Fibroblast of pulmonary artery (primary cell): Measurements from ENCODE around the gene LRRC4.

Source experiments
- DNase-seq: peaks from one replicate; pipeline ENCODE4 v3.0.0-alpha.2; 2010; ENCODE audit warnings: low read depth
- H3K4me3 ChIP-seq: replicated peaks from 2 replicates; pipeline ENCODE4 v1.5.1; 2011; ENCODE audit warnings: low read depth, mild to moderate bottlenecking, control low read depth, low read length, moderate library complexity
- CTCF ChIP-seq: IDR thresholded peaks from 2 replicates; pipeline ENCODE4 v1.5.1; 2011; ENCODE audit warnings: mild to moderate bottlenecking, control low read depth, low read length, inconsistent platforms; ENCODE audit errors: missing control alignments

Gene LRRC4

DNA sequence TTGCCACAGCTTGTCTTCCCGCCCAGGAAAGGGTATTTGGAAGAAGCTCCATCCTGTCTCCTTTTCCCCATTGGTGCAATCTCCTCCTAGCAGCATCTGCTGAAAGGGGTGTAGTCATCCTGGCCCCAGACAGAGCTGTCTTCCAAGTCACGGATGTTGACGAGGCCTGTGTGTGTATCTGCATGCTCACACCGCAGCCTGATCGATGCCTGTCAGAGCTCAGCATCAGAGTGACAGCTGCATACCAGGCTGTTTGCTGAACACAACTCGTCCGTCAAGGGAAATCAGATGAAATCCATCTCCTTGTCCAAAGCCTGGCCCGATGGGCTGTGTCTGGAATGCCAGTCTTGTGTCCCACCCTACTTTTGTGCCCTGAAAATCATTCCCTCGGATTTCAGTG is 21.2 kb upstream of the LRRC4 start:
- no peak for DNase-seq
- TF ChIP-seq CTCF, result no peak
- no peak overlapping the region for H3K4me3 ChIP-seq

GRCh38 chr7:128045766-128046165 is 14.5 kb upstream of the LRRC4 start:
- TF ChIP-seq CTCF, result no peak
- peak; percentile 37 for DNase-seq
- no peak overlapping the region for H3K4me3 ChIP-seq

DNA sequence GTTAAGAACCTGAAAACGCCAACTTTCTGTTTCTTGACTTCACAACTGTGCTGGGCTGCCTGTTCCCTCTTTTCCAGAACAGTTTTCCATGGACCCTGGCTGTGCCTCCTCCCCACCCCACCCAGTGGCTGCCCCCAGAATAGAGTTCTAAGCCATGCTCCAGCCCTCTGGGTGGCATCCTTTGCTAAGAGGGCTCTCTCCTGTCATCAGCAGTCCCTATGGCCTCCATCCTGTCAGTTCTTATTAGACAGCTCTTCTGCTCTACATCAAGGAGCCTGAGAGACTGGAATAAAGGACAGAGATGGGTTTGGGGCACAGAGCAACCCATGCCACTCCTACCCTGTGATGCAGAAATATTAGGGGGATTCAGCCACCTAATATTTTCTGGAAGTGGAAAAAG is 13.9 kb upstream of the LRRC4 start:
- H3K4me3 ChIP-seq, result no peak overlapping the region
- no peak for TF ChIP-seq CTCF
- no peak for DNase-seq

DNA sequence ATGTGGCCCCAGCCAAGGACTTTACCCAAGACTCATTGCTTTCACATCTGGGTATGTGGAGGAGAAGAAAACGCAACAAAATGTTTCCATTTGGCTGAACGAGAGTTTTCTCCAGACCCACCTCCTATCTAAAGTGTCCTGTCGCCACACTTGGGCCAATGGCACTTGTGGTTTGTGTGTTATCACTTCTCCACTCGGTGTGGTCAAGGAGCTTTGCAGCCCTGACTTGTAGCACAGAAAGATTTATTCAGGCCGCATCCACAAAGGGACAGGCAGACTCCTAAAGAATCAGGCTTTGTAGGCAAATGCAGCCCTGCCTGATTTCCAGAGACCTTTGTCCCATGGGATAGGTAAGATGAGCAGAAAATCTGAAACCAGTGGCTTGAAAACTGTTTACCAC is 12.8 kb upstream of the LRRC4 start:
- DNase-seq, result no peak
- TF ChIP-seq CTCF, result no peak
- H3K4me3 ChIP-seq, result no peak overlapping the region

DNA sequence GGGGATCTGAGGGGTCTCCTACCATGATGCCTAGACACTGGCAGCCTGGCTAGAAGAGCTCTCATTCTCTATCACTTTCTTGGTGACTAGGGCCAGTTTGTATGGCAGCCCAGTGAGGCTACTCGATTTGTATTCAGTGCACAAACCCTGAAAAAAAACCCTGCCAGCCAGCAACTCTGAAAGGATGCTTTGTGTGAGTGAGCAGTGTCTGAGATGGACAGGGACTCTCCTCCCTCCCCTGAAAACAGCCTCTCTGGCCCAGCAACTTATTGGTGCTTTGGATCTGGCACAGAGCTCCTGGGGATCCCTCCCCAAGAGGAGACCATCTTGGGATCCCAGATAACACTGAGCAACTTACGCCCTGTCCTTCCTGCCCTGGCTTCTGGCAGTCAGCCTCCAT is 10.8 kb upstream of the LRRC4 start:
- H3K4me3 ChIP-seq, result no peak overlapping the region
- DNase-seq, result no peak
- no peak for TF ChIP-seq CTCF

DNA sequence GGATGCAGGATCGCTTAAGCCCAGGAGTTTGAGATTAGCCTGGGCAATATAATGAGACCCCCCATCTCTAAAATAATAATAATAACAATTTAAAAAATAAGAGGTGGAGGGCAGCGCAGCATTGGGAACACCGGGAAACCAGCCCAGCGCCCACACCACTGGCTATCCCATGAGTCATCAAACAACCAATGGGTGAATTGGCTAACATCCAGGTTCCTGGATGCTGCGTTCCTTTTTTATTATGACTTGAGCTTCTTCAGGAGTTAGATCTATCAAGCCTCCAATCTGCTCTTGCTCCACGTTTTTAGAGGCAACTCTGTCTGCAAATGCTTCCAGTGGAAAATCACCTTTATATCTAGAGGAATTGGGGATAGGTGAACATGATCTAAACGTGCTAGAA is 10.0 kb upstream of the LRRC4 start:
- H3K4me3 ChIP-seq, result no peak overlapping the region
- peak; percentile 80 for DNase-seq
- TF ChIP-seq CTCF, result no peak

DNA sequence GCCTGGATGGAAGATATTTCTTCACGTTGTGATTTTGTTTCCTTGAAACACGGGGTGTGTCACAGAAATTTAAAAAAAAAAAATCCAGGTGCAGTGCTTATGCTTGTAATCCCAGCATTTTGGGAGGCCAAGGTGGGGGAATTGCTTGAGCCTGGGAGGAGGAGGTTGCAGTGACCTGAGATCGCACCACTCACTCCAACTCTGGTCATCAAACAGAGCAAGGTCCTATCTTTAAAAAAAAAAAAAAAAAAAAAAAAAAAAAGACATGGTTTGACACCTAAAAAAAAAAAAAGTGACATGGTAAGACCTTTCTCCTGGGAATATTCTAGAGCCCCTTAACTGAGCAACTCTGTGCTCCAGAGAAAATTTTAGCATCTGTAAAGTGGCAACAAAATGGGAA is 9.0 kb upstream of the LRRC4 start:
- no peak for TF ChIP-seq CTCF
- no peak for DNase-seq
- no peak overlapping the region for H3K4me3 ChIP-seq
